ENCODE results near the gene PHACTR4.

DNA sequence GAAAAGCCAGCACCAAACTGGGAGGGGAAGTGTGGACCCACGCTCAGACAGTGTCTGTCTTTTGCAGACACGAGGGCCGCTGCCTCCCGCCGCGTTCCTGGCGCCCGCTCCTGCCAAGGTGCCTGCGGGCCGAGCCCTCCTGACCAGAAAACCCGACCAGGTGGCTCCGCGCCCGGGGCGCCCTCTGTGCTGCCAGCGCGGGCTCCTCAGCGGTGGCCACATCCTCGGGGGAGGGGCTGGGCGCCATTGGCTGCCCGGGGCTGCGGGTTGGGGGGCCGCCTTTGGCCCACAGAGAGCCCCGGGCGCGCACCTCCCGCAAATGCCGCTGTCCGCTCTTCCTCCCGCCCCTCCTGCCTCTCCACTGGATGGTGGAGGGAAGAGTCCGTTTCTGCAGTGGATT is 160.9 kb downstream of the PHACTR4 start:
- TF ChIP-seq, protein P1, sequence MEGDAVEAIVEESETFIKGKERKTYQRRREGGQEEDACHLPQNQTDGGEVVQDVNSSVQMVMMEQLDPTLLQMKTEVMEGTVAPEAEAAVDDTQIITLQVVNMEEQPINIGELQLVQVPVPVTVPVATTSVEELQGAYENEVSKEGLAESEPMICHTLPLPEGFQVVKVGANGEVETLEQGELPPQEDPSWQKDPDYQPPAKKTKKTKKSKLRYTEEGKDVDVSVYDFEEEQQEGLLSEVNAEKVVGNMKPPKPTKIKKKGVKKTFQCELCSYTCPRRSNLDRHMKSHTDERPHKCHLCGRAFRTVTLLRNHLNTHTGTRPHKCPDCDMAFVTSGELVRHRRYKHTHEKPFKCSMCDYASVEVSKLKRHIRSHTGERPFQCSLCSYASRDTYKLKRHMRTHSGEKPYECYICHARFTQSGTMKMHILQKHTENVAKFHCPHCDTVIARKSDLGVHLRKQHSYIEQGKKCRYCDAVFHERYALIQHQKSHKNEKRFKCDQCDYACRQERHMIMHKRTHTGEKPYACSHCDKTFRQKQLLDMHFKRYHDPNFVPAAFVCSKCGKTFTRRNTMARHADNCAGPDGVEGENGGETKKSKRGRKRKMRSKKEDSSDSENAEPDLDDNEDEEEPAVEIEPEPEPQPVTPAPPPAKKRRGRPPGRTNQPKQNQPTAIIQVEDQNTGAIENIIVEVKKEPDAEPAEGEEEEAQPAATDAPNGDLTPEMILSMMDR (IDR thresholded peaks at IDR 0.05 in 4 of 5, conservative IDR thresholded peaks at IDR 0.05 in 1 of 5), result no peak
- no peak for TF ChIP-seq POLR2A (IDR thresholded peaks at IDR 0.05)

Measured in gastrocnemius medialis (tissue), 4 donors.